NCI-H187 treated with DMSO at 0.1 percent for 48 hours (cell line): ENCODE measurements around the gene TCHP.

Source experiments
- DNase-seq: peaks from one replicate; lab custom pipeline; 2025; lab: John Stamatoyannopoulos, UW

The TCHP gene

DNA sequence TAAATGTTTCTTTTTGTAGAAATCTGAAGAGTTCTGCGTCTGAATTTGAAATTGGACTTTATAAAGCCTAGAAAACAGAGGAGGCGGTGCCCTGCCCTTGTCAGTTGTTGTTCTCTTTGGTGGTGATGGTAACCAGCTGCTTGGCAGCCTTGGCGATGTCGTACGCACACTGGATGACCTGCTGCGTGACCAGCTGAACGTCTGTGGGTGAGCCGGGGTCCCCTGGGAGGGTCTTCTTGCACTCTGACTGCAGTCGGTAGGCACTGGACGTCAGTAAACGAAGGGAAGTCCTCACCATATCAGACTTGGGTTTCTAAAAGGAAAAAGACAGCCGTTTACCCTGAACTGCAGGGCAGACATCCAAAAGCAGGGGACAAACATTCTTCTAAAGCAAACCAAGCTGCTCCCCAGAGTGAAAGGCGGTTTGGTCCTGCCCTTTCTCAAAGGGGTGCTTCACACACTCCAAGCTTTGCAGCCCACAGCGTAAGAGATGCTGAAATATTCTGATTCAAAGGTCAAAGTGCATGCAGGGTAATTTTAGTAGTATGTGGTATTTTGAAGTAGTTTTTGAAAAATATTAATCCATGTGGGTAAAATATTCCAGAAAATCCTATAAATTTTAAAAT, 32.9 kb downstream of the TCHP start:
- no peak for DNase-seq

GRCh38 chr12:109934026-109934425, 34.0 kb downstream of the TCHP start:
- DNase-seq, result no peak

DNA sequence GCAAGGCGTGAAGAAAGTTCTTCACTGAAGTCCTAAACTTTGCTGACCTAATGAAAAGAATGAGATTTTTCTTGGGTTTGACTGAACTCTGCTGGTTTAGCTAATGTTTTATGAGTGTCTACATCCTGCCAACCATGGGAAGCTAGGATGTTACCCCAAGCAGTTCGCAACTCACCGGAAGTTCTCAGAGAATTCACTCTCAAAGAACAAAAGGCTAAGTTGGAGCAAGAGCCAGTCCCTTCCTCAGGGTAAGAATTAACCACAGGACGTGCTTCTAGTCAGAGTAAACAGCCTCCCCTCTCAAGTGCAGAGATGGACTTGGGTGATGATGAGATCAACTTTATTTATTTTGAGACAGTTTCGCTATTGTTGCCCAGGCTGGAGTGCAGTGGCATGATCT, 37.3 kb downstream of the TCHP start:
- no peak for DNase-seq

DNA sequence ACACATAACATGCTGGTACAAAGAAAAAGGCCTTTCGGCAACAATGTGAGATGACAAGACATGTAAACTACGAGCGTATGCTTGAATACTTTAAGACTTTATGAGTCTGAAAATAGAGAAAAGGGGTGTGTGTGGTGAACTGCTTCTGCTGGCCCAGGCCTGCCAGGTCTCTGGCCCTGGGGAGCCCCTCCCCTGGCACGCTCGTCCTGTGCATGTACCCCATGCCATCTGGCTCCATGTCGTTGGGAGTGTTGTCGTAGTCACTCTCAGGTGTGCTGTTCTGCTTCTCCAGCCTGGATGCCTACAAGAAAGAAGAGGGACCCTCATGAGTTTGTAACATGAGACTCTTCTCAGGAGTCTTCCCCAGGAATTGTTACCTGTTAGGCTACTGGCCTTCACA, 38.9 kb downstream of the TCHP start:
- no peak for DNase-seq

DNA sequence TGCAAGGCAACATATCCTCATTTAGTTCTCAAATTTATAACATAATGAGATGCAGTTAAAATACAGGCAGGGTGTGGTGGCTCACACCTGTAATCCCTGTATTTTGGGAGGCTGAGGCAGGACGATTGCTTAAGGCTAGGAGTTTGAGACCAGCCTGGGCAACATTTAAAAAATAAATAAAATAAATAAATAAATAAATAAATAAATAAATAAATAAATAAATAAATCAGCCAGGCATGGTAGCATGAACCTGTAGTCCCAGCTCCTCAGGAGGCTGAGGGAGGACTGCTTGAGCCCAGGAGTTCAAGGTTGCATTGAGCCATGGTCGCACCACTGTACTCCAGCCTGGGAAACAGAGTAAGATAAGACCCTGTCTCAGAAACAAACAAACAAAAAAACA, 39.4 kb downstream of the TCHP start:
- no peak for DNase-seq

DNA sequence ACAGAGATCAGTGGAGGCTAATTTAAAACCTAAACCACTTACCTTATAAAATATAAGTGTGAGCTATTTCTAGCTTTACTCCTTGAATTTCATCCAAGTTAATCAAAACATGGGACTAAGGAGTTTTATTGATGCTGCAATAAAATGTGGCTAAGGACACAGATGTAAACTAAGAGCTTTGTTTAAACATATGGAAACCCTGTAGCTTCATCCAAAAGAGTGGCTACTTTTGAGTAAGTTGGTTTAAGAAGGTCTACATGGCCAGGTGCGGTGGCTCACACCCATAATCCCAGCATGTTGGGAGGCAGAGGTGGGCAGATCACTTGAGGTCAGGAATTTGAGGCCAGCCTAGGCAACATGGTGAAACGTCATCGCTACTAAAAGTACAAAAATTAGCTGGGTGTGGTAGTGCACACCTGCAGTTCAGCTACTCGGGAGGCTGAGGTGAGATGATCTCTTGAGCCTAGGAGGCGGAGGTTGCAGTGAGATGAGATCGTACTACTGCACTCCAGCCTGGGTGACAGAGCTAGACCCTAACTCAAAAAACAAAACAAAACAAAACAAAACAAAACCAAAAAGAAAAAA, 40.4 kb downstream of the TCHP start:
- no peak for DNase-seq

DNA sequence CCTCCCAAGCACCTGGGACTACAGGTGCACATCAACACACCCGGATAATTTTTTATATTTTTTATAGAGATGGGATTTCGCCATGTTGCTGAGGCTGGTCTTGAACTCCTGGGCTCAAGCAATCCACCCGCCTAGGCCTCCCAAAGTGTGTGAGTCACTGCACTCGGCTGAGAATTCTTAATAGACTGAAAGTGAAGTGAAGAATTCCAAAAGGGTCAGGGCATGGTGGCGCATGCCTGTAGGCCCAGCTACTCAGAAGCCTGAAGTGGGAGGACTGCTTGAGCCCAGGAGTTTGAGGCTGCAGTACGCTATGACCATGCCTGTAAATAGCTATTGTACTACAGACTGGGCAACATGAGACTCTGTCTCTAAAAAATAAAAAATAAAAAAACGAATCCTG, 43.7 kb downstream of the TCHP start:
- no peak for DNase-seq

GRCh38 chr12:109944561-109945359, 44.7 kb downstream of the TCHP start:
- DNase-seq, result no peak

- no peak for DNase-seq
Measured at GRCh38 chr12:109946505-109946904, 46.4 kb downstream of the TCHP start.

GRCh38 chr12:109946913-109947312, 46.8 kb downstream of the TCHP start:
- DNase-seq, result no peak

GRCh38 chr12:109947521-109947920, 47.4 kb downstream of the TCHP start:
- no peak for DNase-seq

- DNase-seq, result no peak
Measured at GRCh38 chr12:109948368-109948767, 48.3 kb downstream of the TCHP start.

GRCh38 chr12:109949089-109949488, 49.0 kb downstream of the TCHP start:
- DNase-seq, result peak; percentile 69

DNA sequence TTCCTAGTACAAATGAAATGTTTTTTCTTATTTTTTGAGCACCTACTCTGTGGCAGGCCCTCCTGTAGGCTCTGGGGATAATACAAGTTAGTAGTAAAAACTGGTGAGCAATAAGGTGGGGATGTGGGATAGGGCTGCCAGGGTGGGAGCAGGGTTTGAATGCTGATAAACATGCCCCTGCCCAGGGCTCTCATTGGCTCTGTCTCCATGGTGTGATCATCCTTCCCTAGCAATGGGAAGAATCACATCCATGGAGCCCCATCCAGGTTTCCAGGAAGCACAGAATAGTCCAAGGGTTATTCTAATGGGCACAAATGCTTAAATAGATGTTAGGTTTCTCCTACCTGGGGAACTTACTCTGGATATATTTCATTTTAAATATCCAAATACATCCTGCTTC, 50.6 kb downstream of the TCHP start:
- no peak for DNase-seq

GRCh38 chr12:109951136-109951535, 51.1 kb downstream of the TCHP start:
- no peak for DNase-seq

DNA sequence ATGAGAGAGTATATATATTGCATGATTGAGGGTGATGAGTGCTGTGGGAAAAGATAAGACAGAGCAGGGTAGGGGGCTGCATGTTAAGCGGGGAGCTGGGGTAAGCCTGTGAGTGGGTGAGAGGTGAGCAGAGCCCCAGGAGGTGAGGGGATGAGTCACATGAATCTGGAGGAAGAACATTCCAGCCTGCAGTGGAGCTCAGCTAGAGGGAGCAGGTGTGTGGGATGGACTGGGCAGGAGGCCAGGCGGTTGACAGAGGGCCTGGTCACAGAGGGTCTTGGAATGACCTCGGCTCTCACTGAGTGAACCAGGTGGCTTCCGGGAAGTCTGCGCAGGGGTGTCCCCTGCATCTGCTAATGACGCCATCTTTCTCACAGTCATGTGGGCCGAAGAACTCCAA, 51.7 kb downstream of the TCHP start:
- DNase-seq, result no peak

DNA sequence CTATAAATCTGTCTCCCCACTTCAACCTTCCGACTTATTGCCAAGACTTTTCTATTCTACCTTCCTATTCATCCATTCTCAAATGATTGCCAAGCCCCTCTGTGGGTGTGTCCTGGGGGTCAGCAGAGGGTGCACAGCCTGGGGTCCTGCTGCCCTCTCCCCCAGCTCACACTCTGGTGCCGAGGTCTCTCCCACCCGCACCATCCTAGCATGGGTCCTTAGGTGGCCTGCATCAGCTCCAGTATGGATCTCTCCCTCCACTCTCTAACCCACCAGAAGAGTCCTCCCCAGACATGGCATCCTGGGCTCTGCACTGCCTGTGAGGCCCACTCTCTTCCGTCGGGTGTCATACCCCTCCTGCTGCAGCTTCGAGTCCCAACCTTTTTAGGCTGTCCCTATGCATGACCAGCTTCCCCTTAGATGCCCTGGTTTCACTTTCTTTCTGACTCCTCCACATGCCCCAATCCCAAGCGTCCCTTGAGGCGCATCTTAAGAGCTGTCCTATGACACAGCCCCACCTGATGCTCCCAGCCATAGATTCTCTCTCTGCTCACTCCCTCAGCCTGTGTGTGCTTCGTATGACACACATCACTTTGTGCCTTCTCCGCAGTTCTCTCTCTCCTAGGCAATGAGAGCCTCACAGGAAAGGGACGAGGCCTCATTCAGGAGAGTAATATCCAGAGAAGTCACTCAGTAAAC, 52.2 kb downstream of the TCHP start:
- DNase-seq, result no peak

DNA sequence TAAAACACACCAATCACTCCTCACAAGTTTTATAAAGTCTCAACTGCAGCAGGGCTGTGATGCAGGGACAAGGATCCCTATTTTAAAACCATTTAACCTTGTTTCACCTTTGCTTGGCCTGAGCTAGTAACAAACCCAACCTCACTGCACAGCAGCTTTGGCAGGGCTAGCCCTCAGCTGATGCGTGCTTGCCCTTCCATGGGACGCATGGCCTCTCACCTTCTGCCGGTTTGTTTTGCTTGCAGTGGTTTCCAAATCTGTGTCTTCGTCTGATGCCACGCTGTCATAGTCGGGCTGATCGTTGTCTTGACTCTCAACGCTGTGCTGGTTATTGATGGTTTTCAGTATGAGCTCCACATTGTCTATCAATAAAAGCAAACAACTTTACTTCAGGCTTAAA, 52.8 kb downstream of the TCHP start:
- no peak for DNase-seq

DNA sequence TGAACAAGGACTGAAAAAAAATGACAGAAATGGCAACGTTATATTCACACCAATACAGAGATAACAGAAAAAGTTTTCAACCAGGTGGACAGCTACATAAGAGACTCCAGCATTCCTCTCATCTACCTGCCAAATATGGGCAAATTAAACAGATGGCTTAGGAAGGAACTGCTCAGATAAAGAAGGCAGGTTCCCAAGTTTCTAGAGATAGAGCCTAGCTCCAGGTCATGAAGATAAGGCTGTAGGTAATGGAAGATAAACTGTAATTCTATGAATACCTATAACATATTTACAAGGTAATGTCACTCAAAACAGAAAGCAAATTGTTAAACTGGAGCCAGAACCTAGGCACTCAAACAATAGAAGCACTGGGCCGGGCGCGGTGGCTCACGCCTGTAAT, 53.6 kb downstream of the TCHP start:
- DNase-seq, result no peak

DNA sequence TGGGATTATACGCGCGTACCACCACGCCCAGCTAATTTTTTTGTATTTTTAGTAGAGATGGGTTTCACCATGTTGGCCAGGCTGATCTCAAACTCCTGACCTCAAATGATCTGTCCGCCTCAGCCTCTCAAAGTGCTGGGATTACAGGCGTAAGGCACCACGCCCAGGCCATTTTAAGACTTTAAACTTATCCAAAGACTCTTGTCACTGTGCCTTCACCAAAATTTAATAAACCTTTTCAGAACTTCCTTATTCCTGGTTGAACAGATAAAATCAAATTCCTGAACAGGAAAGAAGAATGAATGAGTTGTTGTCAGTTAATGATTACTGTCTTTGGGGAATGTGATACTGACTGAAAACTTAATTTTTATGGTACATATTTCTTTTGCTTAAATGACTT, 58.3 kb downstream of the TCHP start:
- DNase-seq, result no peak

GRCh38 chr12:109959411-109960093, 59.5 kb downstream of the TCHP start:
- no peak for DNase-seq

- DNase-seq, result no peak
Measured at GRCh38 chr12:109961201-109961600, 61.1 kb downstream of the TCHP start.
